Effector memory CD8-positive, alpha-beta T cell (primary cell): ENCODE measurements around the gene RASAL2.
"Not testable (repeated sequence)": the region's sequence is repeated elsewhere in the genome, so short reads cannot be mapped to it uniquely, and the experiment has no call there.

Source experiments
- ATAC-seq: fragments of 150-1000 bp; cut with Tn5 transposase; replicated peaks from 2 replicates; pipeline ENCODE4 v1.10.0; 2021; ENCODE audit warnings: mild to moderate bottlenecking, moderate library complexity
- DNase-seq, 3 experiments: peaks; one replicate each; pipeline ENCODE4 v3.0.0; 2021
- H3K27ac Mint-ChIP-seq, 2 donors: one replicate each; pipeline ENCODE4 v1.8.0; 2022; ENCODE audit warnings: mild to moderate bottlenecking in 2 of 2, mixed read lengths in 2 of 2, moderate library complexity in 2 of 2
- H3K27me3 Mint-ChIP-seq, 2 donors: one replicate each; pipeline ENCODE4 v1.8.0; 2022; ENCODE audit warnings: mixed read lengths in 2 of 2
- H3K36me3 Mint-ChIP-seq: one replicate; pipeline ENCODE4 v1.8.0; 2022; ENCODE audit warnings: mild to moderate bottlenecking, moderate library complexity, mixed read lengths; ENCODE audit not compliant: insufficient read depth
- H3K4me1 Mint-ChIP-seq, 2 donors: one replicate each; pipeline ENCODE4 v1.8.0; 2022; ENCODE audit warnings: low read depth in 2 of 2, mixed read lengths in 2 of 2
- H3K4me3 Mint-ChIP-seq, 2 donors: one replicate each; pipeline ENCODE4 v1.8.0; 2022; ENCODE audit warnings: mild to moderate bottlenecking in 2 of 2, mixed read lengths in 2 of 2, moderate library complexity in 2 of 2
- H3K9me3 Mint-ChIP-seq, 2 donors: one replicate each; pipeline ENCODE4 v1.8.0; 2022; ENCODE audit warnings: mixed read lengths in 2 of 2

The RASAL2 gene

DNA sequence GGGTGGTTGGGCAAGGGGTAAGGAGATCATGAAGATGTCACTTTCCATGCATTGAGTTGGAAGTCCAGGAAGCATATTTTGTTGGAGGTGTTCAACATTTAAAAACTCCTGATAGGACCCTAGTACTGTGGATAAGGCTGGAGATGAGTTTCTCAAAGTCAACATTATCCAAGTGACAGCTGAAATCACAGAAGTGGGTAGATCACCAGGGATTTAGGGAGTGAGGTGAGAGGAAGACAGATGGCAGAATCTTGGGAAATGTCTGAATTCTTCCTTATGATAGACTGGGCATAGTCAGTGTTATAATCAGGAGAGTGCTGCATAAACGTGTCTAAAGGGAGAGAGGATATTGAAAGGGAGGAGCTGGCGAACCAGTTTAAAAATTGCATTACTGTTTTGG lies 5.3 kb upstream of the RASAL2 start:
- peaks cover 0 to 2% of the 10 kb centered on the region in 2 donors for H3K4me1 Mint-ChIP-seq
- H3K36me3 Mint-ChIP-seq: no peaks in the 10 kb centered on the region
- H3K9me3 Mint-ChIP-seq: peaks cover 11 to 16% of the 10 kb centered on the region in 2 donors
- no peak for ATAC-seq
- H3K27ac Mint-ChIP-seq: no peak overlapping the region
- peaks cover 17 to 27% of the 10 kb centered on the region in 2 donors for H3K27me3 Mint-ChIP-seq
- no peak for DNase-seq
- no peak overlapping the region for H3K4me3 Mint-ChIP-seq

DNA sequence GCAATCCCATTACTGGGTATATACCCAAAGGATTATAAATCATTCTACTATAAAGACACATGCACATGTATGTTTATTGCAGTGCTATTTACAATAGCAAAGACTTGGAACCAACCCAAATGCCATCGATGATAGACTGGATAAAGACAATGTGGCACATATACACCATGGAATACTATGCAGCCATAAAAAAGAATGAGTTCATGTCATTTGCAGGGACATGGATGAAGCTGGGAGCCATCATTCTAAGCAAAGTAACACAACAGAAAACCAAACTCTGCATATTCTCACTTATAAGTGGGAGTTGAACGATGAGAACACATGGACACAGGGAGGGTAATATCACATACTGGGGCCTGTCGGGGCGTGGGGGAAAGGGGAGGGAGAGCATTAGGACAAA lies 2.5 kb upstream of the RASAL2 start:
- H3K4me1 Mint-ChIP-seq, H3K27ac Mint-ChIP-seq, ATAC-seq, DNase-seq, H3K36me3 Mint-ChIP-seq, H3K4me3 Mint-ChIP-seq: not testable (repeated sequence)
- Mint-ChIP-seq H3K27me3 (peaks cover 26 to 43% of the 10 kb centered on the region in 2 donors), H3K9me3 (peaks cover 8 to 16% of the 10 kb centered on the region in 2 donors)

DNA sequence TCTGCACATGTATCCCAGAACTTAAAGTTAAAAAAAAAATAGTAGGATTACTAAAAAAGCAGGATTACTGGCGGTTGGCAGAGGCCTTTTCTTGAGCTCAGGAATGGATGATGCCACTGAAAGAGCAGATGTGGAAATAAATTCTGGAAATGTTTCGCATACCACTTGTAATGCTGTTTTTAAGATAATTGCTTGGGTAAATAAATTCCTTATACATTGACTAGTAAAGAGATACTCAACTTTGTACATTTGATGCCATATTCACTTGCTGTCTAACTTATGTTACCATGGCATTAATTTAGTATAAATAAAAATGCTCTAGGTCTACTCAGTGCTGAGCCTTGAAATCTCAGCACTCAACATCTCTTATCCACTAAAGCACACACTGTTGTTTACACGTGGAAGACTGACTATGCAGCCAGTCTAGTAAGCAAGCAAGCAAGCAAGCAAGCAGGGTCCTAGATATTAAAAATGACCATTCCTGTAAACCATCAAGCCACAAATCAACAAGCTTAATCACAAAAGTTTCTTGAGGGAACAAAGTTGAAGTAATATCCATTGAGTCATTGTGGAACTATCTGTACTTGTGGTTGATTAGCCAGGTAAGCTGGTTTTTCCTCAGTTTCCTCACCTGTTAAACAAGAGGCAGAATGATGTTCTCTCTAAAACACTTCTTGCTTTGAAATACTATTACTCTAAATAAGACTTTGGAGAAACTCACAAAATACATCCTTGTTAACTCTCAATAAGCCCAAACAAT lies 1.7 kb upstream of the RASAL2 start:
- no peaks in the 10 kb centered on the region for H3K36me3 Mint-ChIP-seq
- DNase-seq (no peak), ATAC-seq (no peak)
- peaks cover 0 to 2% of the 10 kb centered on the region in 2 donors for H3K4me1 Mint-ChIP-seq
- H3K9me3 Mint-ChIP-seq: peaks cover 8 to 16% of the 10 kb centered on the region in 2 donors
- peaks cover 26 to 43% of the 10 kb centered on the region in 2 donors for H3K27me3 Mint-ChIP-seq
- no peak overlapping the region for H3K27ac Mint-ChIP-seq
- H3K4me3 Mint-ChIP-seq: peak overlapping the region in 1 of 2 donors; percentile 15

DNA sequence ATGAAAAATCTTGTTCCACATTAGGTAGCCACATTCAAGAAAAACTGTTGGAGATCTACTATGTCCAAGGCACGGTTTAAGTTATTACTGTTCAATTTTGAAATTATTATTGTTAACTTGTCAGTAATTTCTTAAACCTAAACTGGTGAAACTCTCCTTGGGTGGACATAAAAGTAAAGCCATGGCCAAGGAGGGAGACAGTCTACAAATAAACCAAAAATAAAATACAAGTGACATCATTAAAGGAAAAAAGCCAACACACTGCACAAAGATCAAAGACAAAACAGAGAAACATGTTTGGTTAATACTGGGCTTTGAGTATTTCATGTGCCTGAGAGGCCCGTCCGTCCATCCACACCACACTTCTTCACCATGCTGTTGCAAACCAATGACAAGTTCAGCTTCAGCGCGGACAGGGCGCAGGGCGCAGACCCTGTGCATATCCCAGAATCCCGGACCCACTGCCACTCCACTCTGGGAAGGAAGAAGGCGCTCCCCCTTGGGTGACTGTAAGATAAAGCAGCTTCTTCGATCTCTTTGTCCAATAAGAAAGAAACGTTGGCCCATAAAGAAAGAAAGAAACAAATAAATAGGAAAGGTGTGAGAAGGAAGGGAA lies 918 bp upstream of the RASAL2 start:
- H3K9me3 Mint-ChIP-seq: peaks cover 9 to 11% of the 10 kb centered on the region in 2 donors
- no peaks in the 10 kb centered on the region for H3K36me3 Mint-ChIP-seq
- peaks cover 26 to 43% of the 10 kb centered on the region in 2 donors for H3K27me3 Mint-ChIP-seq
- H3K27ac Mint-ChIP-seq: no peak overlapping the region
- DNase-seq: no peak
- peaks cover 0 to 2% of the 10 kb centered on the region in 2 donors for H3K4me1 Mint-ChIP-seq
- peak overlapping the region; percentile 25 to 46 for H3K4me3 Mint-ChIP-seq
- no peak for ATAC-seq

DNA sequence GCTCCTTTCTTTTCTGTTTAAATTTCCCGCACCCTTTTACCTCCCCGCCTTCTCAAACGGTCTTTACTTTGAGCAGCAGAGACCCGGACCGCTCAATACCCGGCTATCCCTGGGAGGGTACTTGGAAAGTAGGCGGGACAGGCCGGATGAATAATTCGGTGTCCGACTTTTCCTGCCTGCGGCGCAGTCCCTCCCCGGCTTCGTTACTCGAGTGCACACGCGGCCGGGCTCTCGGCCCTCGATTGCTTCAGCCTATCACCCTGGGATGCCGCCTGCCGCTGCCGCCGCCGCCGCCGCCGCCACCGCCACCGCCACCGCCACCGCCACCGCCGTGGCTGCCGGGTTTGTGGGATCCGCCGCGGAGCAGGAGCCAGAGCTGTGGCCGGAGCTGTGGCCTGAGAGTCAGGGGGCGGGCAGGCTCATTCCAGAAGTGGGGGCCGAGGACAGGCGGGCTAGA lies 382 bp upstream of the RASAL2 start:
- Mint-ChIP-seq H3K4me3 (peak overlapping the region; percentile 25 to 46), H3K36me3 (no peaks in the 10 kb centered on the region), H3K27ac (no peak overlapping the region), H3K27me3 (peaks cover 26 to 43% of the 10 kb centered on the region in 2 donors), H3K9me3 (peaks cover 6 to 9% of the 10 kb centered on the region in 2 donors), H3K4me1 (peaks cover 0 to 2% of the 10 kb centered on the region in 2 donors)
- ATAC-seq (peak; percentile 31), DNase-seq (no peak)

DNA sequence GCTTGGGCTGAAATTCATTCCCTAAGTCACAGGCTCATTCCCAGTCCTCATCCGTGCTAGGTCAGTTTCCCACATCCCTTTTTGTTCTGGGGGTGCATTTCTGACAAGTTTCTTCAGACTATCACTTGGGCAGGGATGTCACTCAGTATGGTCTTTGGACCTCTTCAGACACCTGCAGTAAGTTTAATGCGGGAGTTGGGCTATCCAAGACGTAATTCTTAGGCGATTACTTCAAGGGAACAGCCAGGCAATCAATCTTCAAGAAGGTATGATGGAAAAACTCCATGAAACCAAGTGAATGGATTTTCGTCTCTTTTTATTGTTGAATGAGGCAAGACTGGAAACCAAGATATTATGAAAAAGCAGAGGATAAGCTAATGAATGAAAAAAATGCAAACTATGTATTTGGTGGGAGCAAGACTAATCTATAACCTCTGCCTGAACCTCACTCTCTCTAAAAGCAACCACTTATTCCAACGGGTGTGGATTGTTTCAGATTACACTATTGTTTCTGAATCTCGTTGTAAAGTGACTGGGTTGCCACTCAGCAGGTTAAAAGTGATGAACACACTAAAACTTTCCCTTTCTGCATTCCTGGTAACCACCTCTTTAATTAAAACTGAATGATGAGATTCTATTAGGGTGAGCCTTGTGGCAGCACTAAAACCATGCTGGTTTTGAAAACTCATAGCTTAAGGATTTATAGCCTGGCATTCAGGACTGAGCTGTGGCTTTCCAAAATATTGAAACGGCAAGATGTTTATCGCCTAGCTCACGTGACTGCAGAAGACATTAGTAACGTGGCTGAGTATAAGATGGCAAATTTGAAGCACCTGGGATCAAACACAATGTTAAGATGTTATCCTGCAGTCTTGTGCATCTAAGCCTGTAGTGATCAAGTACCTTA lies 1.1 kb downstream of the RASAL2 start:
- Mint-ChIP-seq H3K27me3 (peaks cover 26 to 43% of the 10 kb centered on the region in 2 donors), H3K9me3 (peaks cover 0 to 3% of the 10 kb centered on the region in 2 donors), H3K4me3 (no peak overlapping the region), H3K36me3 (no peaks in the 10 kb centered on the region), H3K27ac (no peak overlapping the region), H3K4me1 (peaks cover 0 to 2% of the 10 kb centered on the region in 2 donors)
- ATAC-seq (no peak), DNase-seq (no peak)

DNA sequence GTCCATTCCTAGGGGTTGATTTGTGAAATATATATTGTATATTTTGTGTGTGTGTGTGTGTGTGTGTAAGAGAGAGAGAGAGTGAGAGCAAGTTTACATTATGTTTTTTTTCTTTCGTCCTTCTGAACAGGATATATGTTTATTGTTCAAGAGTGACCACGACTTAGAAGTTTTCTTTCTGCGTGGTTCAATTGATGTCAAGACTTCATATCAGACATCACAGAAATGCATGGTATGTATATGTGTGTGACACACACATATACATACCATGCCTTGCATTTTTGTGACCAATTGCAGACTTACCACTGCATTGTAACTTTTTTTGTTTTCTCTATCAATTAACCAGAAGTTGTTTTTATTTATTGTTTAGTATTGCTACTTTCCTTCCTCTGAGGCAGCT lies 2.5 kb downstream of the RASAL2 start:
- Mint-ChIP-seq H3K4me3 (no peak overlapping the region), H3K9me3 (peaks cover 0 to 3% of the 10 kb centered on the region in 2 donors), H3K36me3 (no peaks in the 10 kb centered on the region), H3K27me3 (peaks cover 24 to 34% of the 10 kb centered on the region in 2 donors), H3K27ac (no peak overlapping the region), H3K4me1 (peaks cover 0 to 2% of the 10 kb centered on the region in 2 donors)
- no peak for DNase-seq
- ATAC-seq: no peak

DNA sequence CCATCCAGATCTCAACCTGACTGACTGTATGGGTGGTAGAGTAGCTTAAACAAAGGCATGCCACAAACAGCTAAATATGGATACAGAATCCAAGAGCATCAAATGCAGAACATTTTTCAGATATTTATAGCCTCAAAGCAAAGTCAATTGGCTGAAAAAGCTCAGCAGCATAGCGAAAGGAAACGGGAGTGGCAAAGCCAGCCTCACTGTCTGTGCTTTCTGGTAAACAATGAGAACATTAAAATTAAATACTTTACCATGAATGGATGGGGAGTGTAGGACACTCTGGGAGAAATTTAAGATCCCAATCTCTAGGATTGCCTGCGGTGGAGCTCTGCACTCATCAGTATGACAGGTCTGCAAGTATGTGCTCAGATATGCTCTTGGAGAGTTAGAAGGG lies 4.4 kb downstream of the RASAL2 start:
- no peak for DNase-seq
- ATAC-seq: no peak
- H3K36me3 Mint-ChIP-seq: no peaks in the 10 kb centered on the region
- H3K4me3 Mint-ChIP-seq: no peak overlapping the region
- peaks cover 0 to 3% of the 10 kb centered on the region in 2 donors for H3K9me3 Mint-ChIP-seq
- peaks cover 11 to 19% of the 10 kb centered on the region in 2 donors for H3K27me3 Mint-ChIP-seq
- H3K4me1 Mint-ChIP-seq: peaks cover 0 to 2% of the 10 kb centered on the region in 2 donors
- H3K27ac Mint-ChIP-seq: no peak overlapping the region

DNA sequence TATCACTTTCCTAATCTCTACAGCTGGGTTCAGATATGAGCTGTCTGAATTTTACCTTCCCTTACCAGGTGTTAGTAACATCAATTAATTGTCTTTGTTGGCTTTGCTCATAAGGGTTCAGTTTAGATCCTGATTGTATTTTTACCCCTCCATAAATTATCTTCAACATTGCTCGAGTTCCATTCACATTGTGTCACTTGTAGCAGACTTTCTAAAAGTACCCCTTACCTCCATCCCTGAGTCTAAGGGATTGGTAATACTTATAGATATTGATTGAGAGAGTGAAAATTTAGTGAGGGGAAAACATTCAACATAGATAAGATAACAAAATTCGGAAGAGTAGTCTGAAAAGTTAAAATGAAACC lies 7.3 kb downstream of the RASAL2 start:
- H3K27me3 Mint-ChIP-seq: no peaks in the 10 kb centered on the region
- H3K9me3 Mint-ChIP-seq: peaks cover 0 to 2% of the 10 kb centered on the region in 2 donors
- no peak overlapping the region for H3K4me3 Mint-ChIP-seq
- ATAC-seq (no peak), DNase-seq (no peak)
- no peaks in the 10 kb centered on the region for H3K4me1 Mint-ChIP-seq
- H3K27ac Mint-ChIP-seq: no peak overlapping the region
- H3K36me3 Mint-ChIP-seq: no peaks in the 10 kb centered on the region

DNA sequence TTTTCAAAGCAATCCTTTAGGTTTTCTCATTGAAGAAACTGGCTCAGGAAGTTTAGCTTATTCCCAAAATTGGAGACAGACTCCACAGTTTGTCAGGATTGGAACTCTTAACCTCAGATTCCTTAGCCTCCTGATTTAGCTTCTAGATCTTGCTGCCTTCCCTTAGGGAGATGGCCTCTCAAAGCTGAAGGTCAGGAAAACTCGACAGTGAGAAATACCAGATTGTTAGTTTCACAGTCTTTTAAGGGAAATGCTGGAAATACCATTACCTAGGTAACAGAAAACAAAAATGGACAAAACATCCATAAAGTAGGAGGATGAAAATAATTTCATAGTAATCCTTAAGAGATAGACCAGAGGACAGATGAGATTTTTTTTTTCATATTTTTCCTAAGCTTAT lies 7.8 kb downstream of the RASAL2 start:
- ATAC-seq (no peak), DNase-seq (no peak)
- no peaks in the 10 kb centered on the region for H3K4me1 Mint-ChIP-seq
- H3K9me3 Mint-ChIP-seq: peaks cover 0 to 2% of the 10 kb centered on the region in 2 donors
- H3K27ac Mint-ChIP-seq: no peak overlapping the region
- no peaks in the 10 kb centered on the region for H3K36me3 Mint-ChIP-seq
- H3K27me3 Mint-ChIP-seq: no peaks in the 10 kb centered on the region
- no peak overlapping the region for H3K4me3 Mint-ChIP-seq

DNA sequence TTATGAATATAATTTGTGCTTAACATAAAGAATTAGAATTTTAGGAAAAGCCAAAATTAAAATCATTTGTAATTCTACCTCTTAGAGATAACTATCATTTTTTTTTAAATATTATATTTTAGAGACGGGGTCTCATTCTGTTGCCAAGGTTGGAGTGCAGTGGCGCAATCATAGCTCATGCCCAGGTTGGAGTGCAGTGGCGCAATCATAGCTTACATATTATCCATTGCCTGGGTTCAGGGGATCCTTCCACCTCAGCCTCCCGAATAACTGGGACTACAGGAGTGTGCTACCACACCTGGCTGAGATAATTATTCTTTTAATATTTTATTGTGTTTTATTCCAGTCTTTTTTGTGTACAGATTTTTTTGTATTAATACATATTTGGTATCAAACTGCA lies 8.3 kb downstream of the RASAL2 start:
- H3K9me3 Mint-ChIP-seq: peaks cover 0 to under 1% of the 10 kb centered on the region in 2 donors
- H3K36me3 Mint-ChIP-seq: no peaks in the 10 kb centered on the region
- ATAC-seq: no peak
- H3K27me3 Mint-ChIP-seq: no peaks in the 10 kb centered on the region
- H3K4me1 Mint-ChIP-seq: no peaks in the 10 kb centered on the region
- H3K4me3 Mint-ChIP-seq: no peak overlapping the region
- DNase-seq: no peak
- no peak overlapping the region for H3K27ac Mint-ChIP-seq

DNA sequence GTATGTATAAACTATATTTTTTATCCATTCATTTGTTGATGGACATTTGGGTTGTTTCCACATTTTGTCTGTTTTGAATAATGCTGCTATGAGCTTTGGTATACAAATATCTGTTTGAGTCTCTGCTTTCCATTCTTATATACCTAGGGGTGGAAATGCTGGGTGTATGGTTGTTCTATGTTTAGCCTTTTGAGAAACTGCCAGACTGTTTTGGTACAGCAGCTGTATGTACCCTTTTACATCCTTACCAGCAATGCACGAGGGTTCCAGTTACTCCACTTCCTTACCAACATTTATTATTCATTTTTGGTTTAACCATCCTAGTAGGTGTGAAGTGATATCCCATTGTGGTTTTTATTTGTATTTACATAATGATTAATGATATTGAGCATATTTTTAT lies 13.9 kb downstream of the RASAL2 start:
- ATAC-seq (no peak), DNase-seq (no peak)
- Mint-ChIP-seq H3K36me3 (no peaks in the 10 kb centered on the region), H3K27ac (no peak overlapping the region), H3K4me1 (no peaks in the 10 kb centered on the region), H3K4me3 (no peak overlapping the region), H3K9me3 (no peaks in the 10 kb centered on the region), H3K27me3 (no peaks in the 10 kb centered on the region)

DNA sequence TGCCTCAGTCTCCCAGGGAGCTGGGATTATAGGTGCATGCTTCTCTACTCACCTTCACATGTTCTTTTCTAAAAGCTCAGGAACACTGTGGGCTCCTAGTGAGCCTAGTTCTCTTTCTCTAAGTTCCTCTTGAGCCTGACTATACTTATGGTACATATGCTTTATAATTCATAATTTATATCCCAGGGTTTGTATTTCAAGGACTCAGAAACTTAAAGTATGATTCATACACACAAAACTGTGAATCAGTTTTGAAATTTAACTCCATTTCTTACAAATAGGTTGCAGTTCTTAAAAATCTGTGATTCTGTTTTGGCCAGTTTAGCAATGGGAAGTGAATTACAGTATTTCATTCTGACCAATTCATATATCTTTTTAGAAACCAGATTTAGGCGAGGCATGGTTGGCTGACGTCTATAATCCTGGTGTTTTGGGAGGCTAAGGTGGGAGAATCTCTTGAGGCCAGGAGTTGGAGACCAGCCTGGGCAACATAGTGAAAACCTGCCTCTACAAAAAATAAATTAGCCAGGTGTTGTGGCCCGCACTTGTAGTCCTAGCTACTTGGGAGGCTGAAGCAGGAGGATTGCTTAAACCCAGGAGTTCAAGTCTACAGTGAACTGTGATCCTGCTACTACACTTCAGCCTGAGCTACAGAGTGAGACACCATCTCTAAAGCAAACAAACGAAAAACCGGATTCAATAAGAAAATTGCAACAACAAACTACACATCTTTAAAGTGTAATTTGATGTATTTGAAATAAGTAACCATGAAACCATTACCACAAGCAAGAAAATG lies 15.6 kb downstream of the RASAL2 start:
- no peak overlapping the region for H3K27ac Mint-ChIP-seq
- H3K36me3 Mint-ChIP-seq: no peaks in the 10 kb centered on the region
- no peak for DNase-seq
- no peaks in the 10 kb centered on the region for H3K9me3 Mint-ChIP-seq
- ATAC-seq: no peak
- no peaks in the 10 kb centered on the region for H3K27me3 Mint-ChIP-seq
- H3K4me3 Mint-ChIP-seq: no peak overlapping the region
- no peaks in the 10 kb centered on the region for H3K4me1 Mint-ChIP-seq
